Measurements from ENCODE around the gene TMBIM1. TPM values are rescaled to one million over a fixed set of nuclear protein-coding genes. Genes with fewer than 3 reads are reported as not detected.

TMBIM1 gene
- total RNA-seq, 1 experiment from 2014 or later, result 187 TPM

DNA sequence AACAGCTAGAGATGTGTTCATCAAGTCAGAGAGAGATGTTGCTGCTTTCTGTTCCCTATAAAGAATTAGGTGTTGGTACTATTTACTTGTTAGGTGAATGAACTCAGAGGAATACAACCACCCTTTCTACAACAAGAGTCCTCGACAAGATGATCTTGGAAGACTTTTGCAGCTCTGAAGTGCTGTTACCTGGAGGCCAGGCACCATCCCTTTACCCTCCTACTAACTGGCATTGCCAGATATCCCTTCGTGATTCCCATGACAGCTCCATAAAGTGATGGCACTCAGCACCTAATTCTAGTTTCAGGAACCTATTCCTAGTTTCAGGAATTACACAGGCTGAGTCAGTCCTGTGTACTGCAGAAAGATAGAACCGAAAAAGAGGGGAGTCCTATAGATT, 65.4 kb downstream of the TMBIM1 start:
- H2AFZ ChIP-seq, result no peak overlapping the region
- ChIA-PET POLR2A (ENCODE audit: unreplicated experiment) (no interaction called here), CTCF (interaction anchor here (0.6 to 0.7 kb wide), 2 partner anchors 10 to 135 kb away, joined by 4 to 7 read pairs; no protein-coding TSS in a partner anchor)
- DNase-seq, result no peak
- peaks cover 32% of the 10 kb centered on the region for H3F3A ChIP-seq (ENCODE audit: insufficient read depth, low read depth)
- TF ChIP-seq CTCF (conservative IDR thresholded peaks at IDR 0.05) (no peak), EZH2 (IDR thresholded peaks at IDR 0.05; ENCODE audit: low read depth) (no peak)
- intact Hi-C loops (cut with micrococcal nuclease; ENCODE audit: unreplicated experiment), result no loop called here
- no peaks in the 10 kb centered on the region for H3K9me2 ChIP-seq (ENCODE audit: insufficient read depth)
- no peaks in the 10 kb centered on the region for H3K9me3 ChIP-seq (ENCODE audit: insufficient read depth, low read depth)
- H3K27me3 ChIP-seq (ENCODE audit: insufficient read depth, low read depth), result no peaks in the 10 kb centered on the region
- H4K20me1 ChIP-seq (ENCODE audit: insufficient read depth), result peaks cover 13% of the 10 kb centered on the region
- peaks cover 69% of the 10 kb centered on the region for H3K36me3 ChIP-seq (ENCODE audit: low read depth)
- BruUV-seq (replicated peaks), result no TSS peak
- no peak overlapping the region for H3K27ac ChIP-seq
- no peak overlapping the region for H3K4me2 ChIP-seq
- peaks cover 32% of the 10 kb centered on the region for H3K4me1 ChIP-seq (replicated peaks; ENCODE audit: insufficient read depth)
- H3K79me2 ChIP-seq (ENCODE audit: low read depth), result peaks cover 45% of the 10 kb centered on the region
- H3K4me3 ChIP-seq, result no peak overlapping the region

Small RNA genes lying within 50 kb of the gene (microRNA-seq; reads per million reads assigned to microRNA genes)
- gene MIR6513 (ENCODE audit: borderline number of aligned reads, borderline replicate concordance), result 2.7 reads per million
- 7.4 reads per million, percentile 7 among the genes with 10 or more reads in this experiment for gene MIR6810 (ENCODE audit: borderline number of aligned reads, borderline replicate concordance)

Other genes starting within 250 kb of the TMBIM1 start
- not detected in 2 replicates for gene RUFY4, start 223.2 kb downstream of the TMBIM1 start, total RNA-seq (2021)
- not detected in 2 replicates for gene CXCR2, start 166.5 kb downstream of the TMBIM1 start, total RNA-seq (2021)
- gene CXCR1, start 125.5 kb downstream of the TMBIM1 start, total RNA-seq (2021), result not detected in 2 replicates
- gene ARPC2, start 75.3 kb downstream of the TMBIM1 start, total RNA-seq (2021), result 228 and 273 TPM in 2 replicates
- gene GPBAR1, start 31.5 kb downstream of the TMBIM1 start, total RNA-seq (2021), result 0.20 and 0.22 TPM in 2 replicates
- gene AAMP, start 22.4 kb downstream of the TMBIM1 start, total RNA-seq (2021), result 126 and 165 TPM in 2 replicates
- gene PNKD, start 22.0 kb downstream of the TMBIM1 start, total RNA-seq (2021), result 94.7 and 102 TPM in 2 replicates
- 1.1 and 2.4 TPM in 2 replicates for gene CATIP, start 64.4 kb upstream of the TMBIM1 start, total RNA-seq (2021)
- 0.35 and 0.44 TPM in 2 replicates for gene SLC11A1, start 89.8 kb upstream of the TMBIM1 start, total RNA-seq (2021)
- 61.8 and 69.6 TPM in 2 replicates for gene CTDSP1, start 107.4 kb upstream of the TMBIM1 start, total RNA-seq (2021)
- gene VIL1, start 126.6 kb upstream of the TMBIM1 start, total RNA-seq (2021), result not detected in 2 replicates